GM12891 (cell line): Measurements from ENCODE around the gene TUSC2.

ENCODE experiments used
- DNase-seq: peaks from one replicate; pipeline ENCODE4 v3.0.0; 2011; ENCODE audit warnings: low spot score; ENCODE audit not compliant: insufficient read length
- FAIRE-seq: peaks from 2 replicates; lab custom pipeline; 2011; peaks lifted over from hg19 to GRCh38; lab: Jason Lieb, UNC
- PAX5 ChIP-seq: IDR thresholded peaks from 2 replicates; pipeline ENCODE4 v1.6.1; 2011; ENCODE audit warnings: low read length, moderate library complexity, mild to moderate bottlenecking; ENCODE audit not compliant: insufficient read depth, severe bottlenecking
- POLR2A ChIP-seq: IDR thresholded peaks from 2 replicates; pipeline ENCODE4 v1.6.1; 2011; ENCODE audit warnings: low read depth, low read length, control low read depth
- POLR2AphosphoS5 ChIP-seq: IDR thresholded peaks from 2 replicates; pipeline ENCODE4 v1.6.1; 2011; ENCODE audit warnings: low read depth, low read length, control low read depth
- POU2F2 ChIP-seq: IDR thresholded peaks from 2 replicates; pipeline ENCODE4 v1.6.1; 2011; ENCODE audit warnings: low read depth, mild to moderate bottlenecking, control low read depth, low read length, moderate library complexity
- SPI1 ChIP-seq: IDR thresholded peaks from 2 replicates; pipeline ENCODE4 v1.6.1; 2011; ENCODE audit warnings: low read depth, low read length, control low read depth
- TAF1 ChIP-seq: IDR thresholded peaks from 2 replicates; pipeline ENCODE4 v1.6.1; 2011; ENCODE audit warnings: low read depth, low read length, control low read depth

TUSC2 gene

GRCh38 chr3:50325497-50326181 is 2.4 kb downstream of the TUSC2 start:
- FAIRE-seq (no peak), DNase-seq (no peak)
- TF ChIP-seq SPI1 (no peak), POLR2AphosphoS5 (no peak), PAX5 (no peak), POLR2A (no peak), TAF1 (no peak), POU2F2 (no peak)

GRCh38 chr3:50325113-50325480 is 2.9 kb downstream of the TUSC2 start:
- no peak for FAIRE-seq
- no peak for DNase-seq
- no peak for TF ChIP-seq POLR2AphosphoS5
- TF ChIP-seq PAX5 = no peak
- no peak for TF ChIP-seq POLR2A
- TF ChIP-seq TAF1 = no peak
- no peak for TF ChIP-seq SPI1
- no peak for TF ChIP-seq POU2F2

GRCh38 chr3:50324351-50325112 is 3.5 kb downstream of the TUSC2 start:
- DNase-seq = no peak
- peak; percentile 79 for FAIRE-seq
- TF ChIP-seq PAX5 (no peak), SPI1 (no peak), TAF1 (no peak), POLR2AphosphoS5 (no peak), POU2F2 (no peak), POLR2A (no peak)

- FAIRE-seq = no peak
- DNase-seq = no peak
- TF ChIP-seq PAX5 (no peak), TAF1 (no peak), POU2F2 (no peak), POLR2AphosphoS5 (no peak), SPI1 (no peak), POLR2A (no peak)
Measured at GRCh38 chr3:50323614-50324199, 4.3 kb downstream of the TUSC2 start.

- DNase-seq = no peak
- FAIRE-seq = no peak
- TF ChIP-seq SPI1 (no peak), TAF1 (no peak)
Measured at GRCh38 chr3:50323092-50323600, 4.9 kb downstream of the TUSC2 start.

- TF ChIP-seq SPI1 (no peak), POLR2AphosphoS5 (no peak), POU2F2 (no peak), POLR2A (no peak), PAX5 (no peak), TAF1 (no peak)
- DNase-seq (no peak), FAIRE-seq (no peak)
Measured at GRCh38 chr3:50322386-50323091, 5.5 kb downstream of the TUSC2 start, which contains the start of gene HYAL2. TSS of gene HYAL2 (minus strand) at chr3:50322745. CDS start at chr3:50320489, 2,256 bp downstream.

GRCh38 chr3:50322115-50322385 is 6.0 kb downstream of the TUSC2 start:
- FAIRE-seq (peak; percentile 56), DNase-seq (no peak)
- TF ChIP-seq TAF1 (no peak), PAX5 (no peak), POU2F2 (no peak), SPI1 (no peak), POLR2AphosphoS5 (no peak), POLR2A (no peak)

- TF ChIP-seq TAF1 = no peak
- no peak for TF ChIP-seq POU2F2
- no peak; the same call in 1 of the 2 replicates for TF ChIP-seq POLR2AphosphoS5
- TF ChIP-seq SPI1 = no peak
- peak; percentile 88 for FAIRE-seq
Measured at GRCh38 chr3:50321336-50322114, 6.5 kb downstream of the TUSC2 start.

GRCh38 chr3:50320853-50321335 is 7.1 kb downstream of the TUSC2 start:
- no peak for TF ChIP-seq SPI1
- no peak for TF ChIP-seq TAF1
- no peak for TF ChIP-seq POLR2A
- TF ChIP-seq POU2F2 = no peak
- no peak for TF ChIP-seq PAX5
- no peak for TF ChIP-seq POLR2AphosphoS5
- FAIRE-seq = no peak

More at GRCh38 chr3:50321336-50322114, 6.5 kb downstream of the TUSC2 start:
- peak; percentile 93 for DNase-seq

More at GRCh38 chr3:50320853-50321335, 7.1 kb downstream of the TUSC2 start:
- DNase-seq = peak; percentile 80
